ENCODE data around the gene DYRK4. TPM values are rescaled to one million over a fixed set of nuclear protein-coding genes. Genes with fewer than 3 reads are reported as not detected.

The DYRK4 gene
- total RNA-seq, 2 experiments from 2014 or later: 5.4 to 7.2 TPM

GRCh38 chr12:4545195-4545594 is 16.8 kb upstream of the DYRK4 start:
- no peaks in the 10 kb centered on the region for H3K36me3 Mint-ChIP-seq (ENCODE audit: low read depth)
- CTCF ChIA-PET: no interaction called here

GRCh38 chr12:4552191-4552590 is 9.8 kb upstream of the DYRK4 start:
- intact Hi-C loops (cut with DNase I, micrococcal nuclease): no loop called here
- Mint-ChIP-seq H3K27ac (no peak overlapping the region), H3K27me3 (no peaks in the 10 kb centered on the region), H3K4me3 (no peak overlapping the region), H3K36me3 (ENCODE audit: low read depth) (no peaks in the 10 kb centered on the region), H3K9me3 (no peaks in the 10 kb centered on the region), H3K4me1 (ENCODE audit: low read depth) (no peaks in the 10 kb centered on the region)
- H3K9me3 ChIP-seq (ENCODE audit: control insufficient read depth in 1 of 2, insufficient read depth in 1 of 2, low read length in 2 of 2): no peaks in the 10 kb centered on the region
- no peaks in the 10 kb centered on the region for H3K36me3 ChIP-seq (ENCODE audit: insufficient read depth, low read length)
- POLR2A ChIA-PET: no interaction called here
- H3K27me3 ChIP-seq (ENCODE audit: control insufficient read depth in 1 of 2, insufficient read depth in 2 of 2, low read length in 2 of 2): no peaks in the 10 kb centered on the region
- no peak overlapping the region for H3K27ac ChIP-seq (ENCODE audit: low read depth in 1 of 2, low read length in 2 of 2)
- no peaks in the 10 kb centered on the region for H3K4me1 ChIP-seq (ENCODE audit: insufficient read depth, low read length)
- TF ChIP-seq CTCF (IDR thresholded peaks at IDR 0.05): no peak
- H3K4me3 ChIP-seq (ENCODE audit: low read length): no peak overlapping the region
- DNase-seq (no peak), ATAC-seq (ENCODE audit: poor library complexity) (no peak)
- CTCF ChIA-PET: no interaction called here

More at GRCh38 chr12:4545195-4545594, 16.8 kb upstream of the DYRK4 start:
- H3K4me3 Mint-ChIP-seq: no peak overlapping the region
- intact Hi-C loops (cut with DNase I, micrococcal nuclease): loop anchor here in 1 of 2 experiments (10.0 kb wide), 1 partner anchor 790 kb away; the partner anchor contains the start of gene CRACR2A
- Histone ChIP-seq H3K27ac (ENCODE audit: low read depth in 1 of 2, low read length in 2 of 2) (no peak overlapping the region), H3K4me1 (ENCODE audit: insufficient read depth, low read length) (no peaks in the 10 kb centered on the region), H3K27me3 (ENCODE audit: control insufficient read depth in 1 of 2, insufficient read depth in 2 of 2, low read length in 2 of 2) (no peaks in the 10 kb centered on the region), H3K4me3 (ENCODE audit: low read length) (no peak overlapping the region), H3K36me3 (ENCODE audit: insufficient read depth, low read length) (no peaks in the 10 kb centered on the region), H3K9me3 (ENCODE audit: control insufficient read depth in 1 of 2, insufficient read depth in 1 of 2, low read length in 2 of 2) (no peaks in the 10 kb centered on the region)
- POLR2A ChIA-PET: no interaction called here
- H3K4me1 Mint-ChIP-seq (ENCODE audit: low read depth): no peaks in the 10 kb centered on the region
- DNase-seq: no peak
- no peak overlapping the region for H3K27ac Mint-ChIP-seq
- no peaks in the 10 kb centered on the region for H3K27me3 Mint-ChIP-seq
- H3K9me3 Mint-ChIP-seq: no peaks in the 10 kb centered on the region
- ATAC-seq (ENCODE audit: poor library complexity): no peak
- TF ChIP-seq CTCF (IDR thresholded peaks at IDR 0.05): no peak

GRCh38 chr12:4553943-4554342 is 8.1 kb upstream of the DYRK4 start:
- H3K36me3 ChIP-seq (ENCODE audit: insufficient read depth, low read length): no peaks in the 10 kb centered on the region
- ATAC-seq (ENCODE audit: poor library complexity): no peak
- H3K27ac ChIP-seq (ENCODE audit: low read depth in 1 of 2, low read length in 2 of 2): no peak overlapping the region
- POLR2A ChIA-PET: no interaction called here
- CTCF ChIA-PET: no interaction called here
- Mint-ChIP-seq H3K4me3 (no peak overlapping the region), H3K27me3 (no peaks in the 10 kb centered on the region), H3K9me3 (no peaks in the 10 kb centered on the region), H3K4me1 (ENCODE audit: low read depth) (no peaks in the 10 kb centered on the region), H3K27ac (no peak overlapping the region), H3K36me3 (ENCODE audit: low read depth) (no peaks in the 10 kb centered on the region)
- H3K4me3 ChIP-seq (ENCODE audit: low read length): no peak overlapping the region
- intact Hi-C loops (cut with DNase I, micrococcal nuclease): no loop called here
- H3K9me3 ChIP-seq (ENCODE audit: control insufficient read depth in 1 of 2, insufficient read depth in 1 of 2, low read length in 2 of 2): no peaks in the 10 kb centered on the region
- no peak for DNase-seq
- TF ChIP-seq CTCF (IDR thresholded peaks at IDR 0.05): no peak
- H3K4me1 ChIP-seq (ENCODE audit: insufficient read depth, low read length): no peaks in the 10 kb centered on the region
- H3K27me3 ChIP-seq (ENCODE audit: control insufficient read depth in 1 of 2, insufficient read depth in 2 of 2, low read length in 2 of 2): no peaks in the 10 kb centered on the region

Measured in CD4-positive, alpha-beta T cell (primary cell).